Activated naive CD8-positive, alpha-beta T cell treated with anti-CD3 and anti-CD28 coated beads, Interleukin-2, amount 10 ng/mL, durations not matched to agents 7 days and 5 days (primary cell): ENCODE data around the gene WDR27. TPM values are rescaled to one million over a fixed set of nuclear protein-coding genes. Genes with fewer than 3 reads are reported as not detected.
"Not testable (repeated sequence)": the region's sequence is repeated elsewhere in the genome, so short reads cannot be mapped to it uniquely, and the experiment has no call there.

Experiments used
- ATAC-seq: fragments of 150-1000 bp; cut with Tn5 transposase; one replicate; pipeline ENCODE4 v1.10.0; 2021; ENCODE audit warnings: low read depth, moderate library complexity
- POLR2A ChIA-PET: fragments of 350-600 bp; sonication (Branson Sonifier 250); formaldehyde crosslinking; loops from one replicate; lab custom pipeline; 2021; ENCODE audit warnings: antibody characterized with exemption; lab: Charles Lee
- DNase-seq: peaks from one replicate; pipeline ENCODE4 v3.0.0; 2021
- H3K27ac Mint-ChIP-seq: one replicate; pipeline ENCODE4 v1.8.0; 2022; ENCODE audit warnings: mild to moderate bottlenecking, mixed read lengths
- H3K27me3 Mint-ChIP-seq: one replicate; pipeline ENCODE4 v1.8.0; 2022; ENCODE audit warnings: mild to moderate bottlenecking, moderate library complexity, mixed read lengths
- H3K36me3 Mint-ChIP-seq: one replicate; pipeline ENCODE4 v1.8.0; 2021; ENCODE audit warnings: mild to moderate bottlenecking, mixed read lengths
- H3K4me1 Mint-ChIP-seq: one replicate; pipeline ENCODE4 v1.8.0; 2021; ENCODE audit warnings: mixed read lengths
- H3K4me3 Mint-ChIP-seq: one replicate; pipeline ENCODE4 v1.8.0; 2022; ENCODE audit warnings: mild to moderate bottlenecking, moderate library complexity, mixed read lengths
- H3K9me3 Mint-ChIP-seq: one replicate; pipeline ENCODE4 v1.8.0; 2021; ENCODE audit warnings: mixed read lengths
- total RNA-seq, 2 experiments: library from RNA; stranded (reverse); gene quantifications; one replicate each; pipeline ENCODE4 v1.2.3, GENCODE V29; 2021

The WDR27 gene
- total RNA-seq, 2 experiments from 2014 or later = 37.6 to 39.6 TPM

- DNase-seq (no peak), ATAC-seq (no peak)
- H3K9me3 Mint-ChIP-seq = no peaks in the 10 kb centered on the region
- H3K27ac Mint-ChIP-seq = no peak overlapping the region
- H3K4me1 Mint-ChIP-seq = no peaks in the 10 kb centered on the region
- no peak overlapping the region for H3K4me3 Mint-ChIP-seq
- POLR2A ChIA-PET = interaction anchor here (0.6 kb wide), 1 partner anchor 202 kb away, joined by 3 read pairs; no protein-coding TSS in a partner anchor
- no peaks in the 10 kb centered on the region for H3K27me3 Mint-ChIP-seq
- H3K36me3 Mint-ChIP-seq = no peaks in the 10 kb centered on the region
Observed at GRCh38 chr6:169491482-169491881, 210.3 kb downstream of the WDR27 start.

DNA sequence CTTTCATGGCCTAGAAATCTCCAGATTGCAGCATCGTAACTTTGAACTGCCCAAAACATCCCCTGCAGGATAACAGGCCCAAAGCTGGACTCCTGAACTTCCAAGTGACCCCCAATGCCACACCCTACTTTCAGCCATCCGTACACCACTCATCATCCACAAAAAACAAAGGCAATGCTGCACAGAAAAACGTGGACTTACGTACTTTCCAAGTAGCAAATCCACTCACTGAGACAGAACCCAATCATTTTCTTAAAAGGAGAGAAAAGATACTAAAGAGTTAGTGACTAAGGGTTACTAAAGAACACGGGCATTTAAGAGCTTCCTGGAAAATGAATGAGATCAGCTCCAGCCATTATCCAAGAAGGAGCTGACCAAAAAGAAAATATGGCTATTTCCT, 211.0 kb downstream of the WDR27 start:
- ATAC-seq (no peak), DNase-seq (no peak)
- no peak overlapping the region for H3K27ac Mint-ChIP-seq
- no peaks in the 10 kb centered on the region for H3K27me3 Mint-ChIP-seq
- POLR2A ChIA-PET = no interaction called here
- no peaks in the 10 kb centered on the region for H3K9me3 Mint-ChIP-seq
- no peak overlapping the region for H3K4me3 Mint-ChIP-seq
- H3K4me1 Mint-ChIP-seq = no peaks in the 10 kb centered on the region
- no peaks in the 10 kb centered on the region for H3K36me3 Mint-ChIP-seq

DNA sequence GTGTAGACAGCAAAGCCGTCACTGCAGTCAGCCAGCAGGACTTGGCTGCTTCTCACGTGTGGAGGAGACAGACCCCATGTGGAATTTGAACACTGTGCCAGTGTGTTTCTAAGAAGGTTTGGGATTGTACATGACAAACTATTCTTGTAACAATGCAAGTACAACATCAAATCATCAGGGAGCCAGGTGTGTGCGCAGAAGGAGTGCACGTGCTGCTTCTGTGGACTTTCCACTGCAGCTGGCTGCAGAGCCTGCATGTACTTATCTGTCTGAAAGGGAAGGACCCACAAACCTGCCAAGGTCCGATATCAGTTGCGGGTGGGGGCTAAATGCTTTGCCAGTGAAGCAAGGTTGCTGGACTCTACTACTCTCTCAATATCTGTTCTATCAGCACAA, 211.6 kb downstream of the WDR27 start:
- no peaks in the 10 kb centered on the region for H3K9me3 Mint-ChIP-seq
- no peak overlapping the region for H3K4me3 Mint-ChIP-seq
- no peak for ATAC-seq
- H3K27ac Mint-ChIP-seq = no peak overlapping the region
- no peaks in the 10 kb centered on the region for H3K4me1 Mint-ChIP-seq
- no peaks in the 10 kb centered on the region for H3K27me3 Mint-ChIP-seq
- no peak for DNase-seq
- H3K36me3 Mint-ChIP-seq = no peaks in the 10 kb centered on the region
- POLR2A ChIA-PET = no interaction called here

- no peak overlapping the region for H3K4me3 Mint-ChIP-seq
- POLR2A ChIA-PET = no interaction called here
- H3K27me3 Mint-ChIP-seq = no peaks in the 10 kb centered on the region
Observed at GRCh38 chr6:169489563-169490245, 212.1 kb downstream of the WDR27 start.

DNA sequence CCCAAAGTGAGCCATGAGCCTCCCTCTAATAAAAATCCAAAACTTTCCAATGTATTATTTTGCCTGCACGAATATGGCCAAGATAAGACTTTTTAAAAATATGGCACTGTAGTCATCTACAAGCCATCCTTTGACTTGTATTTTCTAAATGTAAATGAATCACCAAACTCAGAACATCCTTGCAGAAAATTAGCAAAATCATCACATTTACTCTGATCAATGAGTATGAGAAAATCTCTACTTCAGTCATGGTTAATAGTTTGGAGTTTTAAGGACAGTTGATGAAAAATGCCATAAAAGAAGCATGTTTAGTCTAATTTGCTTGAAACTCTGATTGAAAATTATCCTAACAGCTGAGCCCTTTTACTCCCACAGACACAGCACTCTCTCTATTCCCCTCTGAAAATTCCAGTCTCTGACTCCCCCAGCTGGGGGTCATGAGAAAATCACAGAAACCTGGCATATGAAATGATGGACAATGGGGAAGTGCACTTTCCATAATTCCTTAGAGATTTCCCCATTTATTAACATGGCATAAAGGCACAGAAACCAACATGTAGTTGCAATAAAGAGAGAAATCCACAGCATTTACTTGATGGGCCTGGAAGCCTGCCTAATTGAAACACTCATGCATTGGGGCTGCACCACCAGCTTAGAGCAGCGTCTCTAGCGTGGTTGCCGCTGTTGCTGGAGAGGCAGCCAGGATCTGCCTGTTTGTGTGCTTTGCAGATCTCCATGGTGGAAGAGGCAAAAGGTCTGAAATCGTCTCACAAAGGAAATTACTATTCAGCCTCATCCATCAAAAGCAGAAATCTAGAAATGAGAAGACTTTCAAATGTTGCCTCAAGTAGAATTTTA, 214.0 kb downstream of the WDR27 start:
- ATAC-seq = no peak
- peaks cover 7% of the 10 kb centered on the region for H3K9me3 Mint-ChIP-seq
- DNase-seq = no peak
- no peak overlapping the region for H3K27ac Mint-ChIP-seq
- H3K4me1 Mint-ChIP-seq = no peaks in the 10 kb centered on the region
- H3K27me3 Mint-ChIP-seq = no peaks in the 10 kb centered on the region
- H3K36me3 Mint-ChIP-seq = peaks cover 1% of the 10 kb centered on the region
- H3K4me3 Mint-ChIP-seq = no peak overlapping the region
- POLR2A ChIA-PET = no interaction called here

More at GRCh38 chr6:169489563-169490245, 212.1 kb downstream of the WDR27 start:
- no peak for ATAC-seq
- Mint-ChIP-seq H3K9me3 (no peaks in the 10 kb centered on the region), H3K27ac (no peak overlapping the region), H3K4me1 (no peaks in the 10 kb centered on the region), H3K36me3 (no peaks in the 10 kb centered on the region)
- DNase-seq = no peak

DNA sequence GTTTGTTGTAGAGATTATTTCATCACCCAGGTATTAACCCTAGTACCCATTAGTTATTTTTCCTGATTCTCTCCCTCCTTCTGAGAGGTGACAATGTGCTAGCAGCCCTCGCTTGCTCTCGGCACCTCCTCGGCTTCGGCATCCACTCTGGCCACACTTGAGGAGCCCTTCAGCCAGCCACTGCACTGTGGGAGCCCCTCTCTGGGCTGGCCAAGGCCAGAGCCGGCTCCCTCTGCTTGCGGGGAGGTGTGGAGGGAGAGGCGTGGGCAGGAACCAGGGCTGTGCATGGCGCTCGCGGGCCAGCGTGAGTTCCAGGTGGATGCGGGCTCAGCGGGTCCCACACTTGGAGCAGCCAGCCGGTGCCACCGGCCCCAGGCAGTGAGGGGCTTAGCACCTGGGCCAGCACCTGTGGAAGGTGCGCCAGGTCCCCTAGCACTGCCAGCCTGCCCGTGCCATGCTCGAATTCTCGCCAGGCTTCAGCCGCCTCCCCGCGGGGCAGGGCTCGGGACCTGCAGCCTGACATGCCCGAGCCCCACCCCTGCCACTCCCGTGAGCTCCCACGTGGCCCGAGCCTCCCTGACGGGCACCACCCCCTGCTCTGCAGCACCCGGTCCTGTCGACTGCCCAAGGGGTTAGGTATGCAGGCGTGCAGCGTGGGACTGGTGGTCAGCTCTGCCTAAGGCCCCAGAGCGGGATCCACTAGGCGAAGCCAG, 221.9 kb downstream of the WDR27 start:
- ATAC-seq (no peak), DNase-seq (no peak)
- Mint-ChIP-seq H3K9me3 (peaks cover 17% of the 10 kb centered on the region), H3K36me3 (peaks cover 5% of the 10 kb centered on the region), H3K27me3 (peaks cover 3% of the 10 kb centered on the region), H3K27ac (no peak overlapping the region), H3K4me3 (no peak overlapping the region), H3K4me1 (no peaks in the 10 kb centered on the region)
- POLR2A ChIA-PET = no interaction called here

- peaks cover 11% of the 10 kb centered on the region for H3K9me3 Mint-ChIP-seq
- H3K27ac Mint-ChIP-seq = no peak overlapping the region
- H3K4me1 Mint-ChIP-seq = no peaks in the 10 kb centered on the region
- H3K36me3 Mint-ChIP-seq = peaks cover 2% of the 10 kb centered on the region
- POLR2A ChIA-PET = no interaction called here
- no peak for DNase-seq
- H3K4me3 Mint-ChIP-seq = no peak overlapping the region
- H3K27me3 Mint-ChIP-seq = peaks cover 3% of the 10 kb centered on the region
- no peak for ATAC-seq
Observed at GRCh38 chr6:169474362-169474761, 227.5 kb downstream of the WDR27 start.

GRCh38 chr6:169473663-169474062, 228.2 kb downstream of the WDR27 start:
- Mint-ChIP-seq H3K4me3 (no peak overlapping the region), H3K36me3 (peaks cover 2% of the 10 kb centered on the region), H3K27ac (no peak overlapping the region), H3K4me1 (no peaks in the 10 kb centered on the region), H3K9me3 (peaks cover 16% of the 10 kb centered on the region), H3K27me3 (peaks cover 3% of the 10 kb centered on the region)
- no peak for ATAC-seq
- POLR2A ChIA-PET = no interaction called here
- DNase-seq = no peak

- POLR2A ChIA-PET = no interaction called here
- no peaks in the 10 kb centered on the region for H3K4me1 Mint-ChIP-seq
- H3K4me3 Mint-ChIP-seq = no peak overlapping the region
- peaks cover 3% of the 10 kb centered on the region for H3K27me3 Mint-ChIP-seq
- ATAC-seq (no peak), DNase-seq (no peak)
- no peak overlapping the region for H3K27ac Mint-ChIP-seq
- peaks cover 17% of the 10 kb centered on the region for H3K9me3 Mint-ChIP-seq
- H3K36me3 Mint-ChIP-seq = peaks cover 6% of the 10 kb centered on the region
Observed at GRCh38 chr6:169472786-169473416, 228.9 kb downstream of the WDR27 start.

- no peak overlapping the region for H3K27ac Mint-ChIP-seq
- peaks cover 3% of the 10 kb centered on the region for H3K27me3 Mint-ChIP-seq
- ATAC-seq (no peak), DNase-seq (no peak)
- POLR2A ChIA-PET = no interaction called here
- peaks cover 6% of the 10 kb centered on the region for H3K36me3 Mint-ChIP-seq
- peaks cover 21% of the 10 kb centered on the region for H3K9me3 Mint-ChIP-seq
- H3K4me3 Mint-ChIP-seq = no peak overlapping the region
- H3K4me1 Mint-ChIP-seq = no peaks in the 10 kb centered on the region
Observed at GRCh38 chr6:169470790-169471189, 231.0 kb downstream of the WDR27 start.

DNA sequence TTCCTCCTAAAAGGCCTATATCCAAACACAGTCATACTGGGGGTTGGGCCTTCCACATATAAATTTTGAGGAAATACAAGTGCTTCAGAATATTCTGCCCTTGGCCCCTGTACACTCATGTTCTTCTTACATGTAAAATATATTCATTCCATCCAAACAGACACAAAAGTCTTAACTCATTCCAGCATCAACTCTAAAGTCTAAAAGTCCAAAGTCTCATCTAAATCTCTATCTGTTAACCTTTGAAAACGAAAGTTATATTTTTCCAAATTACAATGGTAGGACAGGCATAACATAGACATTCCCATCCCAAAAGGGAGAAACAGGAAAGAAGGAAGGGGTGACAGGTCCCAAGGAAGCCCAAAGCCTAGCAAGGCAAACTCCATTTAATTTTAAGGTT, 232.8 kb downstream of the WDR27 start:
- ATAC-seq = no peak

GRCh38 chr6:169467755-169468154, 234.1 kb downstream of the WDR27 start:
- H3K27me3 Mint-ChIP-seq, H3K36me3 Mint-ChIP-seq, H3K4me1 Mint-ChIP-seq, DNase-seq, POLR2A ChIA-PET, ATAC-seq, H3K27ac Mint-ChIP-seq, H3K4me3 Mint-ChIP-seq: not testable (repeated sequence)
- peaks cover 19% of the 10 kb centered on the region for H3K9me3 Mint-ChIP-seq

More for the DNA sequence above, 232.8 kb downstream of the WDR27 start:
- no peak for DNase-seq
- Mint-ChIP-seq H3K4me1 (no peaks in the 10 kb centered on the region), H3K27ac (no peak overlapping the region), H3K4me3 (no peak overlapping the region), H3K36me3 (peaks cover 4% of the 10 kb centered on the region), H3K9me3 (peaks cover 23% of the 10 kb centered on the region), H3K27me3 (no peaks in the 10 kb centered on the region)
- POLR2A ChIA-PET = no interaction called here

DNA sequence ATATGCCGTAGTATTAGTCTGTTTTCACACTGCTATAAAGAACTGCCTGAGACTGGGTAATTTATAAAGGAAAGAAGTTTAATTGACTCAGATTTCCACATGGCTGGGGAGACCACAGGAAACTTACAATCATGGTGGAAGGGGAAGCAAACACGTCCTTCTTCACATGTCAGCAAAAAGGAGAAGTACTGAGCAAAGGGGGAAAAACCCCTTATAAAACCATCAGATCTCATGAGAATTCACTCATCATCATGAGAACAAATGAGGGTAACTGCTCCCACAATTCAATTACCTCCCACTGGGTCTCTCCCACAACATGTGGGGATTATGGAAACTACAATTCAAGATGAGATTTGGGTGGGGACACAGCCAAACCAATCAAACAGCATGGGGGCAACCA, 235.6 kb downstream of the WDR27 start:
- ATAC-seq, H3K4me3 Mint-ChIP-seq, H3K27ac Mint-ChIP-seq, H3K36me3 Mint-ChIP-seq, DNase-seq, H3K4me1 Mint-ChIP-seq, POLR2A ChIA-PET, H3K27me3 Mint-ChIP-seq: not testable (repeated sequence)
- peaks cover 19% of the 10 kb centered on the region for H3K9me3 Mint-ChIP-seq
